GM19452 (cell line): ENCODE data around the gene TRMT1.
A peak's percentile ranks its signal among the peaks of the same experiment; 100 is the strongest.
"Not testable (repeated sequence)": the region's sequence is repeated elsewhere in the genome, so short reads cannot be mapped to it uniquely, and the experiment has no call there.

Experiments used
- ATAC-seq: cut with Tn5 transposase; IDR thresholded peaks from one replicate; pipeline ENCODE4 v1.9.1; 2021; ENCODE audit not compliant: unreplicated experiment

The TRMT1 gene

GRCh38 chr19:13150931-13151604, 34.5 kb upstream of the TRMT1 start:
- ATAC-seq = no peak

- ATAC-seq = peak; percentile 32
Observed at GRCh38 chr19:13150187-13150930, 33.8 kb upstream of the TRMT1 start, which contains the start of the genes IER2 and STX10. Gene IER2, plus strand, starts transcription at chr19:13150411. Its CDS starts 2,776 bp downstream, at chr19:13153187. Gene STX10, minus strand, starts transcription at chr19:13150375. Its CDS starts 202 bp downstream, at chr19:13150173.

GRCh38 chr19:13149628-13150186, 33.2 kb upstream of the TRMT1 start:
- ATAC-seq = peak; percentile 4

GRCh38 chr19:13149173-13149627, 32.7 kb upstream of the TRMT1 start:
- not testable (repeated sequence) for ATAC-seq

- ATAC-seq = no peak
Observed at GRCh38 chr19:13146763-13147563, 30.4 kb upstream of the TRMT1 start.

- no peak for ATAC-seq
Observed at GRCh38 chr19:13139633-13140311, 23.2 kb upstream of the TRMT1 start.

GRCh38 chr19:13138916-13139198, 22.3 kb upstream of the TRMT1 start:
- no peak for ATAC-seq

GRCh38 chr19:13138171-13138915, 21.8 kb upstream of the TRMT1 start:
- no peak for ATAC-seq

- no peak for ATAC-seq
Observed at GRCh38 chr19:13137290-13137794, 20.8 kb upstream of the TRMT1 start.

GRCh38 chr19:13135068-13136062, 18.8 kb upstream of the TRMT1 start:
- ATAC-seq = no peak

GRCh38 chr19:13134626-13135025, 18.1 kb upstream of the TRMT1 start:
- ATAC-seq = no peak

GRCh38 chr19:13133241-13133870, 16.8 kb upstream of the TRMT1 start:
- no peak for ATAC-seq

- ATAC-seq = no peak
Observed at GRCh38 chr19:13132471-13133180, 16.1 kb upstream of the TRMT1 start.

GRCh38 chr19:13130886-13131490, 14.4 kb upstream of the TRMT1 start:
- ATAC-seq = no peak

- ATAC-seq = no peak
Observed at GRCh38 chr19:13129384-13129783, 12.8 kb upstream of the TRMT1 start.

GRCh38 chr19:13128583-13128982, 12.0 kb upstream of the TRMT1 start:
- no peak for ATAC-seq
